Measurements from ENCODE around the gene DHRS12. TPM values are rescaled to one million over a fixed set of nuclear protein-coding genes. Genes with fewer than 3 reads are reported as not detected.

The DHRS12 gene, protein sequence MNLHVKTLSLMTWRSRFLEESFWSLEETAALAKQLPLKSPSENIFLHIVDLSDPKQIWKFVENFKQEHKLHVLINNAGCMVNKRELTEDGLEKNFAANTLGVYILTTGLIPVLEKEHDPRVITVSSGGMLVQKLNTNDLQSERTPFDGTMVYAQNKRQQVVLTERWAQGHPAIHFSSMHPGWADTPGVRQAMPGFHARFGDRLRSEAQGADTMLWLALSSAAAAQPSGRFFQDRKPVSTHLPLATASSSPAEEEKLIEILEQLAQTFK
- total RNA-seq, result 3.3 and 3.8 TPM in 2 replicates

DNA sequence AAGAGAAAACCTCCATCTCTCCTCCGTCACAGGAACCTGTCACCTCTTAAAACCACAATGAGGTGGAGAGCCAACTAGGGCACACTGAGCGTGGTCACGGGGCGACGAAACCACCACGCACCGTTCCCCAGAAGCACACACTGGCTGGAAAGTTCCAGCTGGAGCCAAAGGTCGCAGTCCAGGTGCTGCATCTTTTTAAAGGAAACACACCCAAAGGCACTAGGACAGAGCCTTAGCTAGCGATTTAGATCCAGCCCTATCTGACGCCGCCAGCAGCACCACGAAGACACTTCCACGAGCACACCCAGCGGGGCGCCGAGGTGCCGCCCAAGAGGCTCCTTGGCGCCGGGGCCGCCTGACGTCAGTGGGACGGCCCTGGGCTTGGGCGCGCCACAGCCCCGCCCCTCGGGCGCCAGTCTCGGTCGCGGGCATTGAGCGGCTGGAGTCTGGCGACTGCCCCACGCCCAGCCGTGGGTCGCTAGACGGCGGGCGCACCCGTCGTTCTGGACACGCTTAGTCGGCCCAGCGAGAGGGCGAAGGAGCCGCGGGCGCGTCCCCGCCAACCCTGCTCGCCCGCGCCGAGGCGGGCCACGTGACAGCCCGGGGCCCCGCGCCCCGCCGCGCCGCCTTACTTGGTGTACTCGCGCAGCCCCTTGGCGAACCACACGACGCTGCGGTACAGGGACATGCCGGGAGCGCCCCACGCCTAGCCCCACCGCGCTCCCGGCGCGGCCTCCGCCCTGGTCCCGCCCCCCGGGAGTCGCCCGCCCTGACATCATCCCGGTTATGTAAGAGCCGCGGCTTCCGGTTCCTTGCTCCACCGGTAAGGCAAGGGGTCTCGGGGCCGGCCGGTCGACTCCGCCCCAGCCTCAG is at the start of gene DHRS12:
Gene DHRS12 (minus strand): TSS at position 742 of the 873 bp plus-strand sequence. CDS start 4,504 bp downstream, outside the sequence.
- Histone ChIP-seq H4K20me1 (ENCODE audit: insufficient read depth, low read length) (no peaks in the 10 kb centered on the region), H3K4me3 (ENCODE audit: insufficient read depth, low read length) (peak within 1 kb of the TSS; percentile 87), H3K27me3 (ENCODE audit: insufficient read depth, low read length) (peaks cover 3% of the 10 kb centered on the region), H3K4me2 (ENCODE audit: insufficient read depth, low read length) (peak within 1 kb of the TSS; percentile 93), H3K79me2 (ENCODE audit: insufficient read depth, low read length) (no peaks in the 10 kb centered on the region), H3K36me3 (ENCODE audit: insufficient read depth, low read length) (no peaks in the 10 kb centered on the region), H2AFZ (ENCODE audit: low read length) (peak within 1 kb of the TSS; percentile 93), H3K4me1 (ENCODE audit: insufficient read depth, low read length) (peaks cover 25% of the 10 kb centered on the region), H3K9me3 (ENCODE audit: low read depth, low read length) (no peaks in the 10 kb centered on the region), H3K27ac (ENCODE audit: low read depth, low read length) (peak within 1 kb of the TSS; percentile 79)
- TF ChIP-seq, protein P1, sequence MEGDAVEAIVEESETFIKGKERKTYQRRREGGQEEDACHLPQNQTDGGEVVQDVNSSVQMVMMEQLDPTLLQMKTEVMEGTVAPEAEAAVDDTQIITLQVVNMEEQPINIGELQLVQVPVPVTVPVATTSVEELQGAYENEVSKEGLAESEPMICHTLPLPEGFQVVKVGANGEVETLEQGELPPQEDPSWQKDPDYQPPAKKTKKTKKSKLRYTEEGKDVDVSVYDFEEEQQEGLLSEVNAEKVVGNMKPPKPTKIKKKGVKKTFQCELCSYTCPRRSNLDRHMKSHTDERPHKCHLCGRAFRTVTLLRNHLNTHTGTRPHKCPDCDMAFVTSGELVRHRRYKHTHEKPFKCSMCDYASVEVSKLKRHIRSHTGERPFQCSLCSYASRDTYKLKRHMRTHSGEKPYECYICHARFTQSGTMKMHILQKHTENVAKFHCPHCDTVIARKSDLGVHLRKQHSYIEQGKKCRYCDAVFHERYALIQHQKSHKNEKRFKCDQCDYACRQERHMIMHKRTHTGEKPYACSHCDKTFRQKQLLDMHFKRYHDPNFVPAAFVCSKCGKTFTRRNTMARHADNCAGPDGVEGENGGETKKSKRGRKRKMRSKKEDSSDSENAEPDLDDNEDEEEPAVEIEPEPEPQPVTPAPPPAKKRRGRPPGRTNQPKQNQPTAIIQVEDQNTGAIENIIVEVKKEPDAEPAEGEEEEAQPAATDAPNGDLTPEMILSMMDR (IDR thresholded peaks at IDR 0.05; ENCODE audit: extremely low read depth, low read depth, low read length), result no peak
- peak; percentile 98 for DNase-seq (ENCODE audit: insufficient read length, low spot score, missing footprints)

DNA sequence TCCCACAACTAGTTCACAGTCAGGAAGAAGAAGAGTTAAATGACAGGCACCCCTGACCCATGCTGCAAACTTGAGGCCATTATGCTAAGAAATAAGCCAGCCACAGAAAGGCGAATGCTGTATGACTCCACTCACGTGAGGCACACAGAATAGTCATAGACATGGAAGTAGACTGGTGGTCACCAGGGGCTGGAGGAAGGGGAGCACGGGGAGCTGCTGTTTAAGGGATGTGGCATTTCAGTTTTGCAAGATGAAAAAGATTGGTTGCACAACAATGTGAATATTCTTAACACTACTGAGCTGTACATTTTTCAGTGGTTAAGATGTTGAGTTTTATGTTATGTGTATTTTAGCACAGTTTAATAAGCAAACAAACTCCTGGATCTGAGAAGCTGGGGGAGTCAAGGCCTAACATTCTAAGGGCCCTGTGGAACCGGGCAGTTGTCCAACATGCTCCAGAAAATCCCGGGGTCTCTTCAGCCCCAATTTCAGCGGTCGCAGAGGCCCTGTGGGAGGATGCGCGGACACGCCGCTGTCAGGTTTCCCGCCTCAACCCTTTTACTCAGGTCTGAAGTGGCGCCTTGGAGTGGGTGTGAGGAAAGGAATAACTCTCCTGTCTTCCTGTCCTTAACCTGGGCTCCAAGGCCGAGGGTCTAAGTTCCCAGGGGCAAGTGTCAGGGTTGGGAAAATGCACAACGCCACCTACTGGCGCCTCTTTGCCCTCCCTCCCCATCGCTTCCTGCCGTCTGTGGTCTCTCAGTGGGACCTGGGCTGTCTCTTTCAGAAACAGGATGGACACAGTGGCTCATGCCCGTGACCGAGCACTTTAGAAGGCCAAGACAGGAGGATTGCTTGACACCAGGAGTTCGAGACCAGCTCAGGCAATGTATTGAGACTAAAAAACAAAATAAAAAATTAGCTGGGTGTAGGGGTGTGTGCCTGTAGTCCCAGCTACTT is 45.5 kb upstream of the DHRS12 start:
- Histone ChIP-seq H3K4me3 (ENCODE audit: insufficient read depth, low read length) (no peak overlapping the region), H2AFZ (ENCODE audit: low read length) (no peak overlapping the region), H3K4me1 (ENCODE audit: insufficient read depth, low read length) (peaks cover 12% of the 10 kb centered on the region), H3K79me2 (ENCODE audit: insufficient read depth, low read length) (no peaks in the 10 kb centered on the region), H3K27me3 (ENCODE audit: insufficient read depth, low read length) (no peaks in the 10 kb centered on the region), H3K27ac (ENCODE audit: low read depth, low read length) (no peak overlapping the region), H3K9me3 (ENCODE audit: low read depth, low read length) (no peaks in the 10 kb centered on the region), H4K20me1 (ENCODE audit: insufficient read depth, low read length) (no peaks in the 10 kb centered on the region), H3K4me2 (ENCODE audit: insufficient read depth, low read length) (no peak overlapping the region), H3K36me3 (ENCODE audit: insufficient read depth, low read length) (no peaks in the 10 kb centered on the region)
- peak; percentile 77 for DNase-seq (ENCODE audit: insufficient read length, low spot score, missing footprints)
- TF ChIP-seq, protein P1 (IDR thresholded peaks at IDR 0.05; ENCODE audit: extremely low read depth, low read depth, low read length), result peak; percentile 53

DNA sequence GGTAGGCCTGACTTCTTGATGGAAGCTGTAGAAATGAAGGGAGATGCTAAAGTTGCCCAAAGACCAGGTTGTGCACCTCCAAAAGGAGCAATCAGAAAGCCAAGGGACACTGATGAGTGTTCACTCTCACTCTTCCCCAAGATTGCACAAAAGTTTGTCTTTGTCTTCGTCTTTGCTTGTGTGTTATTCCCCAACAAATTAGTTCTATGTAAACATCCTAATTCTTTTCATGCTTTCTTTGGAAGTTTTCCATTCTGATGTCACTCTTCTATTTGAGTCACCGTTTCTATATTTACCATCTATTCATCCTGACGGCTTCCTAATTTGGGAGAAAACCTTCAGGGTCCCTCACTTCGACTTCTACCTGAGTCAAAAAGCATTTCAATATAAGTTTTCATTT is 44.7 kb upstream of the DHRS12 start:
- no peaks in the 10 kb centered on the region for H4K20me1 ChIP-seq (ENCODE audit: insufficient read depth, low read length)
- peak; percentile 86 for DNase-seq (ENCODE audit: insufficient read length, low spot score, missing footprints)
- no peak overlapping the region for H3K4me3 ChIP-seq (ENCODE audit: insufficient read depth, low read length)
- TF ChIP-seq, protein P1 (IDR thresholded peaks at IDR 0.05; ENCODE audit: extremely low read depth, low read depth, low read length), result no peak
- peaks cover 12% of the 10 kb centered on the region for H3K4me1 ChIP-seq (ENCODE audit: insufficient read depth, low read length)
- no peaks in the 10 kb centered on the region for H3K36me3 ChIP-seq (ENCODE audit: insufficient read depth, low read length)
- H3K9me3 ChIP-seq (ENCODE audit: low read depth, low read length), result no peaks in the 10 kb centered on the region
- H3K27me3 ChIP-seq (ENCODE audit: insufficient read depth, low read length), result peaks cover 2% of the 10 kb centered on the region
- H3K79me2 ChIP-seq (ENCODE audit: insufficient read depth, low read length), result no peaks in the 10 kb centered on the region
- H3K4me2 ChIP-seq (ENCODE audit: insufficient read depth, low read length), result no peak overlapping the region
- no peak overlapping the region for H3K27ac ChIP-seq (ENCODE audit: low read depth, low read length)
- H2AFZ ChIP-seq (ENCODE audit: low read length), result no peak overlapping the region

Measured in osteoblast (primary cell).